ENCODE data around the gene TMEM144. TPM values are rescaled to one million over a fixed set of nuclear protein-coding genes. Genes with fewer than 3 reads are reported as not detected.
A peak's percentile ranks its signal among the peaks of the same experiment; 100 is the strongest.

TMEM144 gene
- total RNA-seq, 1 donor from 2014 or later = 7.6 TPM

DNA sequence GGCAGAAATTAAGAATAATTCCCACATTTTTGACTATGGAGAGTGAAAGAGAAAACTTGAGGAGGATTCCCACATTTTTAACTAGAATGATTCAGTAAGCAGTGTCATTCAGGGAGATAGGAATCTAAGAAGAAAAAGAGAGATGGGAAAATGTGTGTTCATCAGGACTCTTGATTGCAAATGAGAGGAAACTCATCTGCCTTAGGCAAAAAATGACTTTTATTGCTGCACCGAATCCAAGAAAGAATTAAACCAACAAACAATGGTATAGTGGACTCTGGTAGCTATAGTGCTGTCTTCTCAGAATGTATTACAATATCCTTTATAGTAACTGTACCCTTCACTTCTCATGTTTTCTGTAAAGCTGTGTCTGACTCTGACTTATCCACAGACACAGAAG is 15.0 kb upstream of the TMEM144 start:
- Mint-ChIP-seq H3K9me3 (ENCODE audit: unreplicated experiment) (no peaks in the 10 kb centered on the region), H3K4me3 (ENCODE audit: unreplicated experiment) (no peak overlapping the region), H3K27me3 (ENCODE audit: low read depth, unreplicated experiment) (no peaks in the 10 kb centered on the region), H3K36me3 (ENCODE audit: low read depth, unreplicated experiment) (no peaks in the 10 kb centered on the region), H3K27ac (ENCODE audit: unreplicated experiment) (no peak overlapping the region), H3K4me1 (ENCODE audit: low read depth, unreplicated experiment) (no peaks in the 10 kb centered on the region)
- TF ChIP-seq EZH2 (IDR thresholded peaks at IDR 0.05; ENCODE audit: insufficient read depth, low read length) = no peak
- TF ChIP-seq, protein P1, sequence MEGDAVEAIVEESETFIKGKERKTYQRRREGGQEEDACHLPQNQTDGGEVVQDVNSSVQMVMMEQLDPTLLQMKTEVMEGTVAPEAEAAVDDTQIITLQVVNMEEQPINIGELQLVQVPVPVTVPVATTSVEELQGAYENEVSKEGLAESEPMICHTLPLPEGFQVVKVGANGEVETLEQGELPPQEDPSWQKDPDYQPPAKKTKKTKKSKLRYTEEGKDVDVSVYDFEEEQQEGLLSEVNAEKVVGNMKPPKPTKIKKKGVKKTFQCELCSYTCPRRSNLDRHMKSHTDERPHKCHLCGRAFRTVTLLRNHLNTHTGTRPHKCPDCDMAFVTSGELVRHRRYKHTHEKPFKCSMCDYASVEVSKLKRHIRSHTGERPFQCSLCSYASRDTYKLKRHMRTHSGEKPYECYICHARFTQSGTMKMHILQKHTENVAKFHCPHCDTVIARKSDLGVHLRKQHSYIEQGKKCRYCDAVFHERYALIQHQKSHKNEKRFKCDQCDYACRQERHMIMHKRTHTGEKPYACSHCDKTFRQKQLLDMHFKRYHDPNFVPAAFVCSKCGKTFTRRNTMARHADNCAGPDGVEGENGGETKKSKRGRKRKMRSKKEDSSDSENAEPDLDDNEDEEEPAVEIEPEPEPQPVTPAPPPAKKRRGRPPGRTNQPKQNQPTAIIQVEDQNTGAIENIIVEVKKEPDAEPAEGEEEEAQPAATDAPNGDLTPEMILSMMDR (IDR thresholded peaks at IDR 0.05; ENCODE audit: insufficient read depth, low read depth, low read length) = no peak
- H4K20me1 ChIP-seq (ENCODE audit: insufficient read depth, low read length) = no peaks in the 10 kb centered on the region
- peak; percentile 41 for FAIRE-seq
- no peaks in the 10 kb centered on the region for H3K4me1 ChIP-seq (ENCODE audit: insufficient read depth, low read length)
- DNase-seq (ENCODE audit: low read depth) = no peak
- H3K27ac ChIP-seq (ENCODE audit: low read depth, low read length) = no peak overlapping the region
- H3K9ac ChIP-seq (ENCODE audit: low read length) = no peak overlapping the region
- no peaks in the 10 kb centered on the region for H3K36me3 ChIP-seq (ENCODE audit: insufficient read depth, low read length)
- H3K9me3 ChIP-seq (ENCODE audit: insufficient read depth, low read depth, low read length) = no peaks in the 10 kb centered on the region
- H3K4me3 ChIP-seq (ENCODE audit: insufficient read depth, low read depth, low read length) = no peak overlapping the region
- no peaks in the 10 kb centered on the region for H3K27me3 ChIP-seq (ENCODE audit: insufficient read depth, low read length)
- H3K4me2 ChIP-seq (ENCODE audit: low read length) = no peak overlapping the region
- no peak overlapping the region for H2AFZ ChIP-seq (ENCODE audit: low read depth, low read length)
- H3K79me2 ChIP-seq (ENCODE audit: insufficient read depth, low read length) = no peaks in the 10 kb centered on the region

DNA sequence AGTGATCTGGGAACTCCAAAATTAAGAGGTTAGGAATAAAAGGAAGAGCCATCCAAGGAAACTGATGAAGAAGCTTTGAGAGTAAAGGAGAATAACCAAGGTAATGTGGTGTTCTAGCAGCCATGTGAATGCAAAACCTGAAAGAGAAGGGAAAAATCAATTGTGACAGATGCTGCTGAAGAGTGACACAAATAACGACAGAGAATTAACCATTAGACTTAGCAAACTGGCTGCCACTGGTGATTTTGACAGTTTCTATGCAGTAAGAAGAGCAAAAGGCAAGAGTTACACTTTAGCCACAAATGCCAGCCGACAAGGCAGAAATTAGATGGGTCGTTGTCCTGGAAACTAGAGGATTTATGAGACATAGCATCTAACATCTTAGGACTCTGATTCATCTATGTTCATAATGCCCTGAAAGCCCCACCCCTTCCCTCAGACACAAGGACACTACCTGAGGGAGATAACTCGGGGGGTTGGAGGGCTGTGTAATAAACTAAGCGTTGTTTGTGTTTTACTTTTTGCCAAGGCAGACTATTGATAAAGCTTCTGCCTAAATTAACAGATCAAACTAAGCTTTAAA is 13.0 kb upstream of the TMEM144 start:
- H3K36me3 Mint-ChIP-seq (ENCODE audit: low read depth, unreplicated experiment) = no peaks in the 10 kb centered on the region
- no peaks in the 10 kb centered on the region for H3K9me3 ChIP-seq (ENCODE audit: insufficient read depth, low read depth, low read length)
- no peak overlapping the region for H3K4me3 Mint-ChIP-seq (ENCODE audit: unreplicated experiment)
- DNase-seq (ENCODE audit: low read depth) (no peak), FAIRE-seq (no peak)
- TF ChIP-seq, protein P1 (IDR thresholded peaks at IDR 0.05; ENCODE audit: insufficient read depth, low read depth, low read length) = no peak
- no peak for TF ChIP-seq EZH2 (IDR thresholded peaks at IDR 0.05; ENCODE audit: insufficient read depth, low read length)
- peaks cover 9% of the 10 kb centered on the region for H3K4me1 Mint-ChIP-seq (ENCODE audit: low read depth, unreplicated experiment)
- H3K36me3 ChIP-seq (ENCODE audit: insufficient read depth, low read length) = no peaks in the 10 kb centered on the region
- H3K9ac ChIP-seq (ENCODE audit: low read length) = no peak overlapping the region
- H3K27me3 Mint-ChIP-seq (ENCODE audit: low read depth, unreplicated experiment) = no peaks in the 10 kb centered on the region
- no peak overlapping the region for H3K27ac Mint-ChIP-seq (ENCODE audit: unreplicated experiment)
- no peak overlapping the region for H2AFZ ChIP-seq (ENCODE audit: low read depth, low read length)
- H4K20me1 ChIP-seq (ENCODE audit: insufficient read depth, low read length) = no peaks in the 10 kb centered on the region
- H3K4me2 ChIP-seq (ENCODE audit: low read length) = no peak overlapping the region
- H3K79me2 ChIP-seq (ENCODE audit: insufficient read depth, low read length) = no peaks in the 10 kb centered on the region
- H3K4me1 ChIP-seq (ENCODE audit: insufficient read depth, low read length) = no peaks in the 10 kb centered on the region
- H3K27me3 ChIP-seq (ENCODE audit: insufficient read depth, low read length) = no peaks in the 10 kb centered on the region
- H3K9me3 Mint-ChIP-seq (ENCODE audit: unreplicated experiment) = no peaks in the 10 kb centered on the region
- H3K27ac ChIP-seq (ENCODE audit: low read depth, low read length) = no peak overlapping the region
- no peak overlapping the region for H3K4me3 ChIP-seq (ENCODE audit: insufficient read depth, low read depth, low read length)

DNA sequence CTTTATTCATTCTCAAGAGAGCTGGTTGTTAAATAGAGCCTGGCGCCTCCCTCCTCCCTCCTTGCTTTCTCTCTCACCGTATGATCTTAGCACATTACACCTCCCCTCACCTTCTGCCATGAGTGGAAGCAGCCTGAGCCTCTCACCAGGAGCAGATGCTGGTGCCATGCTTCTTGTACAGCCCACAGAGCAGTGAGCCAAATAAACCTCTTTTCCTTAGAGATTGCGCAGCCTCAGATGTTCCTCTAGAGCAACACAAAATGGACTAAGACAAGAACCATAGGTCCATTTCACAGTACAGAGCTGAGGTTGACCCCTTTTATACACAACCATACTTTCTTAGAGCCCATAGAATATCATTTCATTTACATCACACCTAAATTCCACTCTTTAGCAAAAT is 10.1 kb upstream of the TMEM144 start:
- Histone ChIP-seq H3K4me1 (ENCODE audit: insufficient read depth, low read length) (no peaks in the 10 kb centered on the region), H3K27ac (ENCODE audit: low read depth, low read length) (no peak overlapping the region), H3K4me2 (ENCODE audit: low read length) (no peak overlapping the region), H3K36me3 (ENCODE audit: insufficient read depth, low read length) (no peaks in the 10 kb centered on the region), H3K9ac (ENCODE audit: low read length) (no peak overlapping the region), H3K9me3 (ENCODE audit: insufficient read depth, low read depth, low read length) (no peaks in the 10 kb centered on the region), H3K79me2 (ENCODE audit: insufficient read depth, low read length) (no peaks in the 10 kb centered on the region), H4K20me1 (ENCODE audit: insufficient read depth, low read length) (no peaks in the 10 kb centered on the region), H3K27me3 (ENCODE audit: insufficient read depth, low read length) (no peaks in the 10 kb centered on the region), H3K4me3 (ENCODE audit: insufficient read depth, low read depth, low read length) (no peak overlapping the region), H2AFZ (ENCODE audit: low read depth, low read length) (no peak overlapping the region)
- Mint-ChIP-seq H3K4me3 (ENCODE audit: unreplicated experiment) (no peak overlapping the region), H3K27me3 (ENCODE audit: low read depth, unreplicated experiment) (no peaks in the 10 kb centered on the region), H3K9me3 (ENCODE audit: unreplicated experiment) (no peaks in the 10 kb centered on the region), H3K4me1 (ENCODE audit: low read depth, unreplicated experiment) (peaks cover 9% of the 10 kb centered on the region), H3K36me3 (ENCODE audit: low read depth, unreplicated experiment) (no peaks in the 10 kb centered on the region), H3K27ac (ENCODE audit: unreplicated experiment) (no peak overlapping the region)
- TF ChIP-seq, protein P1 (IDR thresholded peaks at IDR 0.05; ENCODE audit: insufficient read depth, low read depth, low read length) = no peak
- TF ChIP-seq EZH2 (IDR thresholded peaks at IDR 0.05; ENCODE audit: insufficient read depth, low read length) = no peak
- FAIRE-seq = no peak
- DNase-seq (ENCODE audit: low read depth) = no peak
